Activated naive CD4-positive, alpha-beta T cell treated with anti-CD3 and anti-CD28 coated beads, Interleukin-2, amount 50 U/mL, for 16 hours (primary cell): Measurements from ENCODE around the gene ANGPTL2.

ENCODE experiments used
- DNase-seq: peaks from one replicate; pipeline ENCODE4 v3.0.0-alpha.2; 2020

Gene ANGPTL2

GRCh38 chr9:127038531-127038930 is 83.9 kb downstream of the ANGPTL2 start:
- DNase-seq = no peak
